Subcutaneous adipose tissue (tissue), 4 donors: ENCODE data around the gene ALDH4A1. TPM values are rescaled to one million over a fixed set of nuclear protein-coding genes. Genes with fewer than 3 reads are reported as not detected.

Source experiments
- small RNA-seq: library from RNA; depleted of rRNA; stranded (forward); fragments of <200 nt; gene quantifications from one replicate; pipeline ENCODE3, GENCODE V24; 2016
- total RNA-seq, 4 donors: library from RNA; depleted of rRNA; stranded (reverse); fragments of >200 nt; gene quantifications; one replicate each; pipeline ENCODE4 v1.1.0, GENCODE V29; 2016
- TF ChIP-seq, protein P1 (sequence below): fragments of 450-650 bp; IDR thresholded peaks from one replicate; pipeline ENCODE4 v1.5.1; 2016; ENCODE audit warnings: low read depth, mild to moderate bottlenecking, control low read depth, antibody characterized with exemption, moderate library complexity

ALDH4A1 gene
- total RNA-seq, 4 donors from 2014 or later = 24.1 to 167 (median 49.8) TPM

DNA sequence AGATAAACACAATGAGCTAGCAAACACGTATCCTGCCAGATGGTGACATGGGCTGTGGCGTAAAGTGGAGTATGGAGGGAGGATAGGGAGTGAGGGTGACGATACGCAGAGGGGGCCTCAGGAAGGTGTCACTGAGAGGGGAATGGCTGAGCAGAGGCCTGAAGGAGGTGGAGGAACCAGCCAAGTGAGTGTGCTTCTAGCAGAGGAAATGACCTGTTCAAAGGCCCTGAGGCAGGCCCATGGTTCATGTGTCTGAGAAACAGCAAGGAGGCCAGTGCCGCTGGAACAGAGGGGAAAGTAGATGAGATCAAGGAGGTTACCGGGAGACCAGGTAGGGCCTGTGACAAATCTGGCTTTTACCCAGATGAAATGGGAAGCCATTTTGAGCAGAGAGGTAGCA lies 78.9 kb downstream of the ALDH4A1 start:
- TF ChIP-seq, protein P1, sequence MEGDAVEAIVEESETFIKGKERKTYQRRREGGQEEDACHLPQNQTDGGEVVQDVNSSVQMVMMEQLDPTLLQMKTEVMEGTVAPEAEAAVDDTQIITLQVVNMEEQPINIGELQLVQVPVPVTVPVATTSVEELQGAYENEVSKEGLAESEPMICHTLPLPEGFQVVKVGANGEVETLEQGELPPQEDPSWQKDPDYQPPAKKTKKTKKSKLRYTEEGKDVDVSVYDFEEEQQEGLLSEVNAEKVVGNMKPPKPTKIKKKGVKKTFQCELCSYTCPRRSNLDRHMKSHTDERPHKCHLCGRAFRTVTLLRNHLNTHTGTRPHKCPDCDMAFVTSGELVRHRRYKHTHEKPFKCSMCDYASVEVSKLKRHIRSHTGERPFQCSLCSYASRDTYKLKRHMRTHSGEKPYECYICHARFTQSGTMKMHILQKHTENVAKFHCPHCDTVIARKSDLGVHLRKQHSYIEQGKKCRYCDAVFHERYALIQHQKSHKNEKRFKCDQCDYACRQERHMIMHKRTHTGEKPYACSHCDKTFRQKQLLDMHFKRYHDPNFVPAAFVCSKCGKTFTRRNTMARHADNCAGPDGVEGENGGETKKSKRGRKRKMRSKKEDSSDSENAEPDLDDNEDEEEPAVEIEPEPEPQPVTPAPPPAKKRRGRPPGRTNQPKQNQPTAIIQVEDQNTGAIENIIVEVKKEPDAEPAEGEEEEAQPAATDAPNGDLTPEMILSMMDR = no peak

Small RNA genes lying within 50 kb of the gene (small RNA-seq; reads per million reads assigned to genes)
- gene MIR1290 (not detected), gene MIR4695 (not detected)

Other genes starting within 250 kb of the ALDH4A1 start
- gene TAS1R2, start 42.9 kb downstream of the ALDH4A1 start, total RNA-seq = not detected
- 10 to 100 TPM in 1 of 4 donors, 1 to 10 TPM in 3; 2.0 to 12.8 (median 4.8) TPM for gene IFFO2, start 54.1 kb upstream of the ALDH4A1 start, total RNA-seq